Stimulated activated effector memory CD8-positive, alpha-beta T cell treated with anti-CD3 and anti-CD28 coated beads, Interleukin-12 subunit alpha, Interleukin-12 subunit beta, amount 100 ng/mL, for 72 hours (primary cell): ENCODE measurements around the gene CIITA.

Experiments
- ATAC-seq: fragments of 150-1000 bp; cut with Tn5 transposase; 2 replicates; pipeline ENCODE4 v1.10.0; 2021
- DNase-seq, 2 donors: peaks; one replicate each; pipeline ENCODE4 v3.0.0; 2021 to 2022; ENCODE audit warnings: low spot score in 2 of 2
- H3K27ac Mint-ChIP-seq: one replicate; pipeline ENCODE4 v1.8.0; 2022; ENCODE audit warnings: mild to moderate bottlenecking, mixed read lengths
- H3K36me3 Mint-ChIP-seq: one replicate; pipeline ENCODE4 v1.8.0; 2022; ENCODE audit warnings: mild to moderate bottlenecking, mixed read lengths
- H3K4me1 Mint-ChIP-seq: one replicate; pipeline ENCODE4 v1.8.0; 2022; ENCODE audit warnings: mixed read lengths
- H3K4me3 Mint-ChIP-seq: one replicate; pipeline ENCODE4 v1.8.0; 2022; ENCODE audit warnings: mild to moderate bottlenecking, mixed read lengths
- H3K9me3 Mint-ChIP-seq: one replicate; pipeline ENCODE4 v1.8.0; 2022; ENCODE audit warnings: mixed read lengths

Gene CIITA

GRCh38 chr16:10930755-10931093, 53.7 kb downstream of the CIITA start:
- Mint-ChIP-seq H3K36me3 (peaks cover 93% of the 10 kb centered on the region), H3K4me3 (no peak overlapping the region), H3K27ac (peak overlapping the region; percentile 54), H3K9me3 (no peaks in the 10 kb centered on the region), H3K4me1 (peaks cover 44% of the 10 kb centered on the region)
- DNase-seq (no peak), ATAC-seq (no peak)

DNA sequence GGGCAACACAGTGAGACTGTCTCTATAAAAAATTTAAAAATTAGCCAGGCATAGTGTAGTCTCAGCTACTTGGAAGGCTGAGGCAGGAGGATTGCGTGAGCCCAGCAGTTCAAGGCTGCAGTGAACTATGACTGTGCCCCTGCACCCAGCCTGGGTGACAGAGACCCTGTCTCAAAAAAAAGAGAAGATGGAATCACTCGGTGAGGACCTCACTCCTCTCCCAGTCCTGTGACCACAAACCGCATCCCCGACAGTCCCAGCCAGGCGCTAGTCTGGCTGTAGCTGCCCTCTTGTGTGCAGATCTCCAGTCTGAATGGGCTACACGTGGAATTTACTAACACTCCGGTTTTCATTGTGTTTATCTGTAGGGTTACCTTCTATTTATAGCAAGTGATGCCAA, 54.1 kb downstream of the CIITA start:
- Mint-ChIP-seq H3K27ac (peak overlapping the region; percentile 54), H3K9me3 (no peaks in the 10 kb centered on the region), H3K36me3 (peaks cover 93% of the 10 kb centered on the region), H3K4me3 (no peak overlapping the region), H3K4me1 (peaks cover 48% of the 10 kb centered on the region)
- no peak for DNase-seq
- ATAC-seq: no peak

DNA sequence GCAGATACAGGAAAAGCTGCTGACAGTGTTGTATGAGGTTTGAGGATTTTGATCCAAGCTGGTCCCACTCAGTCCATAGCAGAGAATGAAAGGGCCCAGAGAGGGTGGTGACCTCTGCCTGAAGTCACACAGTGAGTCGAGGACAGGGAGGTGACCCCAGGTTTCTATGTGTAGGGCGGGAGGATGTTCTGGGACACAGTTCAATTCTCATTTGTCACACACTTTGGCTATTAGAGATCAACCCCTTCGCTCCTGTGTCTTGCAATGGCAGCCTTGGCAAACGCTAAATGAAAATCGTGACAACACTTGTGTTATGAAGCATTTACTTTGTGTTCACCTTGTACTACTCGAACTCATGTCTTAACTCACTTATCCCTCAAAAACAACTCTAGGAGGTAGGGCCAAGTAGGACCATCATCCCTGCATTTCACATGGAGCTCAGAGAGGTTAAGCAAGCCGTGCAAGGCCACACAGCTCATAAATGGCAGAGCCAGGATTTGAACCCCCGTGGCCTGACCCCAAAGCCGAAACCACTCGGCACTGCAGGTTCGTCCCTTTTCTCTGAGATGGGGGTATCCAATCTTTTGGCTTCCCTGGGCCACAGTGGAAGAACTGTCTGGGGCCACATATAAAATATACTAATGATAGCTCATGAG, 55.1 kb downstream of the CIITA start:
- ATAC-seq (no peak), DNase-seq (no peak)
- Mint-ChIP-seq H3K4me3 (no peak overlapping the region), H3K4me1 (peaks cover 56% of the 10 kb centered on the region), H3K27ac (peak overlapping the region; percentile 80), H3K36me3 (peaks cover 94% of the 10 kb centered on the region), H3K9me3 (no peaks in the 10 kb centered on the region)

DNA sequence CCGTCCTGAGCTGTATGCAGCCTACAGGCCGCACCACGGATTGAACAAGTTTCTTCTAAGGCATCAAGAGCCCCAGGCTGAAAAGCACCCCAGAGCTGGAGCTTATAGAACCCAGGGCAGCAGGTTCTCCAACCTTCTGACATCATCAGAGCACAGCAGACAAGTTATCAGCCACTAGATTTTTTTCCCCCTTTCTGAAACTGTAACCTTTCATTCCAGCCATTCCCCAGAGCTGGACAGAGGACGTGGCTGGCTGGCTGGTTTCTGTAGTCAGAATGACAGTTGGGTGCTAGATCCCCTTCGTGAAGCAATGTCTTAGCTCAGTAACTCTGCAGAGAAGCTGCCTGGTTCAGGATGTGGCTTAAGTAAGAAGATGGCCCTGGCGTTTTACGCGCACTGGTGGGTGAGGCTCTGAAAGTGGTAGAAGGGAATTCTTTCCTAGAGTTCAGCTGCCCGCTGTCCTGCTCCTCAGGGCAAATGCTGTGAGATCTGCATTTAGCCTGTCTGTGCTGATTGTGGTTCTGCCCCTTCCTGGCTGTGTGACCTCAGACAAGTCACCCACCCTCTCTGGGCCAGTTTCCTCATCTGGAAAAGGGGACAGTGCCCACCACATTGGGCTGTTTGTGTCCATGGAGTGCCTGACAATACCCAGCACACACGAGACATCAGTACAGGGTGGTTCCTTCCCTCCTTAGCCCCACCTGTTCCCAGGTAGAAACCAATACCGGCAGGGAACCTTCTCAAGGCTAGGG, 56.1 kb downstream of the CIITA start:
- ATAC-seq (no peak), DNase-seq (no peak)
- Mint-ChIP-seq H3K4me3 (no peak overlapping the region), H3K9me3 (no peaks in the 10 kb centered on the region), H3K4me1 (peaks cover 67% of the 10 kb centered on the region), H3K36me3 (peaks cover 92% of the 10 kb centered on the region), H3K27ac (peak overlapping the region; percentile 80)

- peaks cover 91% of the 10 kb centered on the region for H3K36me3 Mint-ChIP-seq
- DNase-seq (no peak), ATAC-seq (no peak)
- peaks cover 74% of the 10 kb centered on the region for H3K4me1 Mint-ChIP-seq
- H3K27ac Mint-ChIP-seq: peak overlapping the region; percentile 80
- no peaks in the 10 kb centered on the region for H3K9me3 Mint-ChIP-seq
- H3K4me3 Mint-ChIP-seq: no peak overlapping the region
Observed at GRCh38 chr16:10933865-10934264, 56.9 kb downstream of the CIITA start.

DNA sequence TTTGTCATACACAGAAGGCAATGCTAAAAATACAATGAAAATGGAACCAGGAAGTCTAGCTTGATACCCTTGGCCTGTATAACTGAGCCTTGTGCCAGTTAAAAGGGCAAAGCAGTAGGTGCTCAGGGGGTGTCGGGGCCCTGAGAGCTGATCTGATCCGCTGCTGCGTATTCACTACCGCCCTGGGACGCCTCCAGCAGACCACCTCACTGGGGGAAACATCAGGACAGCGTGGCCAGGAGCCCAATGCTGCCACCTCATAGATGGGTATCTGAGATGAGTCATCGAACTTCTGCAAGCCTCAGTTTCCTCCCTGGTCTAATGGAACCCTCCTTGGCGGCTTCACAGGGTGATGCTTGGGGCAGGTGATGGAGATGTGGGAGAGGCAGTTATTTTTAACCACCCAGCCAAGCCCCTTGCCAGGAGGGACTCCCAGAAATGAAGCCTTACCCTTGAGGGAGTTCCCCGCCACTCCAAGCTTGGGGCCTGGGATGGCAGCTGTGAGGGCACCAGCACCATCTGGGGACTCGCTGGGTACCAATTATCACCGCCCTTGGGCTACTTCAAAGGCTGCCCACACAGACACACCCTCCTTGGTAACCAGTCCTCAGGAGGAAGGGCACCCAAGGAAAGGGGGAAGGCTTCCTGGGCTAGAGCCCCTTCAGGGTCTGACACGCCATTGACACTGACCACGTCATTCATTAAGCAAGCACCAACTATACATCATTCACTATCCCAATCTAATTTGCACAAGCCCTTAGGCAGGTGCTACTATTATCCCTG, 57.5 kb downstream of the CIITA start:
- no peak for DNase-seq
- H3K4me1 Mint-ChIP-seq: peaks cover 80% of the 10 kb centered on the region
- no peaks in the 10 kb centered on the region for H3K9me3 Mint-ChIP-seq
- no peak for ATAC-seq
- H3K36me3 Mint-ChIP-seq: peaks cover 86% of the 10 kb centered on the region
- H3K4me3 Mint-ChIP-seq: no peak overlapping the region
- peak overlapping the region; percentile 80 for H3K27ac Mint-ChIP-seq

GRCh38 chr16:10935226-10935915, 58.4 kb downstream of the CIITA start:
- H3K27ac Mint-ChIP-seq: no peak overlapping the region
- no peak for ATAC-seq
- H3K4me1 Mint-ChIP-seq: peaks cover 82% of the 10 kb centered on the region
- DNase-seq: no peak
- no peaks in the 10 kb centered on the region for H3K9me3 Mint-ChIP-seq
- H3K36me3 Mint-ChIP-seq: peaks cover 83% of the 10 kb centered on the region
- no peak overlapping the region for H3K4me3 Mint-ChIP-seq

DNA sequence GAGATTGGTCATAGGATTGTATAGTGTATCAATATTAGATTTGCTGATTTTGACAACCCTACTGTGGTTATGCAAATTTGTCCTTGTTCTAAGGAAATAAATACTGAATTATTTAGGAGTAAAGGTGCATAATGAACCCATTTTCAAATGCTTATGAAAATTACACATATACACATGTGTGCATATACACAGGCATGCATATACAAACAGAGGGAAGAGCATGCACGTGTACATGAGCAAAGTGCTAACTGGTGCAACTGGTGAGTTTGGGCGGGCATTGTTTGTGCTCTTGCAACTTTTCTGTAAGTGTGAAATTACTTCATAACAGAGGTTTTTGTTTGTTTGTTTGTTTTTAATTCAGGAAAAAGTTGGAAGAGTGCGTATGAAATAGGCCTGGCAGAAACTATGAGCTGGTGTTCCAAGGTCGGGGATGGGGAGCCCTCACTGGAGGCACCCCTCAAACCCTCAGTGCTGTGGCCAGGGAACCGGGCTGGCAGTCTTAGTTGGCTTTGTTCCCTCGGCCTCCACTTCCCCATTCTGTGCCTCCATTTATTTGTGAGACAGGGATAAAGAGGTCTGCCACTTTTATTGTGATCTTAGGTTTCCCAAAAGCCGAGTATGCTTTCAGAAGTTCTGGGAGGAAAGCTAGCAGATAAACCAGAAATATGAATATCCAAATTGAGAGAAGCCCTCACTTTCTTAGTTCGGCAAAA, 59.4 kb downstream of the CIITA start:
- DNase-seq (no peak), ATAC-seq (no peak)
- Mint-ChIP-seq H3K4me3 (no peak overlapping the region), H3K36me3 (peaks cover 72% of the 10 kb centered on the region), H3K27ac (peak overlapping the region; percentile 80), H3K9me3 (no peaks in the 10 kb centered on the region), H3K4me1 (peaks cover 82% of the 10 kb centered on the region)

DNA sequence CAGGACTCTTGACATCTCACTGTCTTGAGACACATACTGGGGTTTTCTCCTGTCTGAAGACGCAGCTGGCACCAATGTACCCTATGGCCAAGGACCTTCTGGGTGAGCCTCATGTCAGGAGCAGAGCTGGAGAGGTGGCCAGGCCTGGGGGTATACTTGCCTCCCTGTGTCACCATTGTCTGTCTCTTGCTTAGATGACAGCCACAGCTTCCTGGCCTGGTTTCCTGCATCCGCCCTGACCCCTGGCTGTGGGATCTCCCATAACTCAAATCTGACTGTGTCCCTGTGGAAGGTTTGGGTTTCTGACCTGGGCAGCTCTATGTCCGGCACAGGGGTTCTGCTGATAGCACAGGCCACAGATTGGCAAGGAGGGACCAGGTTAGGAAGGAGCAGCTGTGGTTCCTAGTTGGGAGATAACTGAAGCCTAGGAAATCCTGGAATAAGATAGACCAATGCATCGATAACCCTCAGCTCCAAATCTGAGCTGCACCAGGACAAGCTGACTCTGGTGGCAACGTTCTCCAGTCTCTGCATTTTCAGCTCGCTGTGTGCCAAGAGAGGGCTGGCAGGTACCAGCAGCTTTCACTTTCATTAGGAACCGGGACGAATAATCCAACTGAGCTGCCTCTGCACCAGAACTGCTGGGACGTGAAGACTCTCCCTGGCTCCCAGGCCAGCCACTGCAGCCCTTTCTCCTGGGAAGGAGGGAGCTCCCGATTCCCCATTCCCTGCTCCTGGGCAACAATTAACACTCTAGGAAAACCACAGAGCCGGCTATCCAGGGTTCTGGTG, 60.3 kb downstream of the CIITA start:
- no peaks in the 10 kb centered on the region for H3K9me3 Mint-ChIP-seq
- peak overlapping the region; percentile 79 for H3K4me3 Mint-ChIP-seq
- H3K4me1 Mint-ChIP-seq: peaks cover 84% of the 10 kb centered on the region
- no peak for ATAC-seq
- DNase-seq: no peak
- H3K27ac Mint-ChIP-seq: peak overlapping the region; percentile 80
- H3K36me3 Mint-ChIP-seq: peaks cover 64% of the 10 kb centered on the region

GRCh38 chr16:10938321-10938720, 61.3 kb downstream of the CIITA start:
- peaks cover 55% of the 10 kb centered on the region for H3K36me3 Mint-ChIP-seq
- DNase-seq (peak in 1 of 2 donors; percentile 21), ATAC-seq (peak; percentile 53)

GRCh38 chr16:10938796-10939648, 62.0 kb downstream of the CIITA start:
- no peak for DNase-seq
- Mint-ChIP-seq H3K36me3 (peaks cover 48% of the 10 kb centered on the region), H3K4me3 (peak overlapping the region; percentile 79), H3K4me1 (peaks cover 84% of the 10 kb centered on the region), H3K9me3 (no peaks in the 10 kb centered on the region), H3K27ac (peak overlapping the region; percentile 80)
- ATAC-seq: no peak

More at GRCh38 chr16:10938321-10938720, 61.3 kb downstream of the CIITA start:
- peak overlapping the region; percentile 80 for H3K27ac Mint-ChIP-seq
- peaks cover 86% of the 10 kb centered on the region for H3K4me1 Mint-ChIP-seq
- H3K9me3 Mint-ChIP-seq: no peaks in the 10 kb centered on the region
- H3K4me3 Mint-ChIP-seq: peak overlapping the region; percentile 79

DNA sequence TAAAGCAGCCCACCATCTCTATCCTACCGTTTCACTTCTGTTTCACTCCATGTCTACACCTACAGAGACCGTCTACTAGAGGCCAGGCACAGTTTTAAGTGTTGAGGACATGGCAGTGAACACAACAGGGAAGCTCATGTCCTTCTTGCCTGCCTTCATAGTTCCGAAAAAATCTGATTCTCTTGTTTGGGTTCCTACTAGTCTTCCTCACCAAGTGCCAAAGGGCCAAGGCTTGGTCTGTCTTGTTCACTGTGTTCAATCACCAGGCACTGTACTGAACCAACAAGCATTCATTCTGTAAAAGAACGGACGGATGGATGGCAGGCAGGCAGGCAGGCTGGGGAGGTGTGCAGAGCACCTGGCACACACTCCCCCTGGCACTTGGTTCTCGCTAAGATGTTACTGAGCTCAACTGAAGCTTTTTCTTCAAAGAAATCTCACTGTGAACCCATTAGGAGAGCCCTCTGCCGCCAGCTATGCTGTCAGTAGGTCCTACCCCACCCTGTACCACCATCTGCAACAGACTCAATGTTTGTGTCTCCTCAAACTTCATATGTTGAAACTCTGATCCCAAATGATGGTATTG, 62.7 kb downstream of the CIITA start:
- Mint-ChIP-seq H3K4me3 (peak overlapping the region; percentile 79), H3K36me3 (peaks cover 45% of the 10 kb centered on the region), H3K27ac (peak overlapping the region; percentile 68), H3K9me3 (no peaks in the 10 kb centered on the region), H3K4me1 (peaks cover 82% of the 10 kb centered on the region)
- ATAC-seq (no peak), DNase-seq (no peak)

DNA sequence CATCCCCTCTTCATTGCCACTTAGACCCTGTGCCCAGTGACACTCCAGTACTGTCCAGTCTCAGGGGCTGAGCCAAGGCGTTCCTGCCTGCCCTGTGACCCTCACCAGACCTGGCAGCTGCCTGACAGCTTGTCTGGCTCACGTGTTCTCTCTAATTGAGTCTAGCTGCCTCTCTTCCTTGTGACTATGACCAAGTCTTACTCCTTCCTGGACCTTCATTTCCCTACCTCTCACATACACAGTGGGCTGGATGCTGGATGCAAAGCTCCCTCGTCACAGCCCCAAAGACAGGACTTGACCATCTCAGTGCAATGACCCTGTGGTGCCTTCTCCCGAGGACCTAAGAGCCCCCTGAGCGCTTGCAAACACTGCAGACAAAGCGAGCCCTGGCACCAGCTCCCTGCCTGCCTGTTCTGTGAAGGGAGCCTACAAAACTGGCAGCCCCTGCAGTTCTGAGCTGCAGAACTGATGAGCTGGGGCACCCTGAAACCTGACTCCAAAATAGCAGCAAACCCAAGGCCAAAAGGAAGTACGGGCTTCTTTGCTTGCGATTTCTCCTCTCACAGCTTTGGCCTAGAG, 63.6 kb downstream of the CIITA start:
- Mint-ChIP-seq H3K4me3 (peak overlapping the region; percentile 79), H3K36me3 (peaks cover 36% of the 10 kb centered on the region), H3K27ac (peak overlapping the region; percentile 65), H3K9me3 (no peaks in the 10 kb centered on the region), H3K4me1 (peaks cover 84% of the 10 kb centered on the region)
- DNase-seq: no peak
- ATAC-seq: no peak
